HuH-7.5 (cell line): ENCODE results near the gene LRRTM1.

Experiments
- DNase-seq: peaks from one replicate; pipeline ENCODE4 v3.0.0; 2011; ENCODE audit warnings: low spot score

Gene LRRTM1

GRCh38 chr2:80303909-80304837, at the start of gene LRRTM1:
Gene LRRTM1, minus strand, starts transcription at chr2:80304752. Its CDS starts 933 bp downstream, at chr2:80303819.
- peak; percentile 44 for DNase-seq

GRCh38 chr2:80351231-80351630, 46.7 kb upstream of the LRRTM1 start:
- no peak for DNase-seq

GRCh38 chr2:80348953-80349352, 44.4 kb upstream of the LRRTM1 start:
- DNase-seq: no peak

GRCh38 chr2:80348078-80348477, 43.5 kb upstream of the LRRTM1 start:
- DNase-seq: no peak

- no peak for DNase-seq
Measured at GRCh38 chr2:80340022-80340421, 35.5 kb upstream of the LRRTM1 start.

- DNase-seq: no peak
Measured at GRCh38 chr2:80338794-80339193, 34.2 kb upstream of the LRRTM1 start.

- no peak for DNase-seq
Measured at GRCh38 chr2:80335411-80335810, 30.9 kb upstream of the LRRTM1 start.

GRCh38 chr2:80333886-80334285, 29.3 kb upstream of the LRRTM1 start:
- no peak for DNase-seq

GRCh38 chr2:80330527-80331450, 26.2 kb upstream of the LRRTM1 start:
- no peak for DNase-seq

GRCh38 chr2:80329491-80329890, 24.9 kb upstream of the LRRTM1 start:
- DNase-seq: no peak

GRCh38 chr2:80328159-80328571, 23.6 kb upstream of the LRRTM1 start:
- DNase-seq: no peak

- DNase-seq: no peak
Measured at GRCh38 chr2:80326861-80327260, 22.3 kb upstream of the LRRTM1 start.

- DNase-seq: no peak
Measured at GRCh38 chr2:80326214-80326613, 21.7 kb upstream of the LRRTM1 start.

GRCh38 chr2:80324525-80324924, 20.0 kb upstream of the LRRTM1 start:
- no peak for DNase-seq

- DNase-seq: no peak
Measured at GRCh38 chr2:80323610-80324009, 19.1 kb upstream of the LRRTM1 start.

GRCh38 chr2:80322958-80323357, 18.4 kb upstream of the LRRTM1 start:
- DNase-seq: no peak

- no peak for DNase-seq
Measured at GRCh38 chr2:80322311-80322920, 17.9 kb upstream of the LRRTM1 start.

GRCh38 chr2:80312282-80312839, 7.8 kb upstream of the LRRTM1 start:
- DNase-seq: no peak

GRCh38 chr2:80311304-80311703, 6.8 kb upstream of the LRRTM1 start:
- DNase-seq: no peak

GRCh38 chr2:80303006-80303908, 1.3 kb downstream of the LRRTM1 start:
- DNase-seq: no peak
